ENCODE results near the gene MMP14. TPM values are rescaled to one million over a fixed set of nuclear protein-coding genes. Genes with fewer than 3 reads are reported as not detected.
A peak's percentile ranks its signal among the peaks of the same experiment; 100 is the strongest.
"Not testable (repeated sequence)": the region's sequence is repeated elsewhere in the genome, so short reads cannot be mapped to it uniquely, and the experiment has no call there.

MMP14 gene
- total RNA-seq, 1 experiment from 2014 or later, result 10.5 TPM

DNA sequence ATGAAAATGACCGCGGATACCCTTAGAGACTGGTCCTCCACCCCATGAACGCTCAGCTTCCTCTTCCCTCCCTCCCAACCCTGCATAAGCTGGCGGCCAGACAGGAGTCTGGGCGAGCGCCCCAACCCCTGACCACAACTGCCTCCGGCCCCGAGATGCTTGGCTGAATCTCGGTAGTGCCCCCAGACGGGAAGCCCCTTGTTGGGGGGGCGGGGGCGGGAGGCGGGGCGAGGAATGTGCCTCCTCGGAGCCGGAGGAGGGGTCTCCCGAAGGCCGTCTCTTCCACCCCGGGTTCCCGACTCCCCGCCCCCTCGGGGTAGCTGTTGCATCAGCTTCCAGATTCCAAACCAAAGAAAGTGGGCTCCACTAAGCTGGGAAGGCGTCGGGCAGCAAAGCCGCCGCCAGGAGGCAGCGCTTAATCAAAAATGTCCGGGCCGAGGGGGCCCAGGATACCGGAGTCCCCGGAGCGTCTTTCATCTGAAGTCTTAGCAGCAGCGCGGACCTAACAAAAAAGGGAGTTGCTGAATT, 13.8 kb upstream of the MMP14 start:
- CTCF ChIA-PET, result interaction anchor here (0.5 to 2.1 kb wide), 25 partner anchors 10 to 432 kb away, joined by 3 to 46 read pairs (median 4); partner anchors contain the start of genes DAD1, LRP10, MMP14 and OR6J1
- Mint-ChIP-seq H3K27ac (ENCODE audit: unreplicated experiment) (peak overlapping the region; percentile 94), H3K4me1 (ENCODE audit: low read depth, unreplicated experiment) (peaks cover 54% of the 10 kb centered on the region), H3K9me3 (ENCODE audit: low read depth, unreplicated experiment) (no peaks in the 10 kb centered on the region), H3K36me3 (ENCODE audit: insufficient read depth, unreplicated experiment) (peaks cover 31% of the 10 kb centered on the region), H3K27me3 (ENCODE audit: unreplicated experiment) (no peaks in the 10 kb centered on the region), H3K4me3 (ENCODE audit: low read depth, unreplicated experiment) (peak overlapping the region; percentile 71)
- intact Hi-C loops (cut with micrococcal nuclease; ENCODE audit: unreplicated experiment), result loop anchor here (1.0 to 2.0 kb wide), 3 partner anchors 31 to 78 kb away; no protein-coding TSS in a partner anchor
- TF ChIP-seq, protein P1, sequence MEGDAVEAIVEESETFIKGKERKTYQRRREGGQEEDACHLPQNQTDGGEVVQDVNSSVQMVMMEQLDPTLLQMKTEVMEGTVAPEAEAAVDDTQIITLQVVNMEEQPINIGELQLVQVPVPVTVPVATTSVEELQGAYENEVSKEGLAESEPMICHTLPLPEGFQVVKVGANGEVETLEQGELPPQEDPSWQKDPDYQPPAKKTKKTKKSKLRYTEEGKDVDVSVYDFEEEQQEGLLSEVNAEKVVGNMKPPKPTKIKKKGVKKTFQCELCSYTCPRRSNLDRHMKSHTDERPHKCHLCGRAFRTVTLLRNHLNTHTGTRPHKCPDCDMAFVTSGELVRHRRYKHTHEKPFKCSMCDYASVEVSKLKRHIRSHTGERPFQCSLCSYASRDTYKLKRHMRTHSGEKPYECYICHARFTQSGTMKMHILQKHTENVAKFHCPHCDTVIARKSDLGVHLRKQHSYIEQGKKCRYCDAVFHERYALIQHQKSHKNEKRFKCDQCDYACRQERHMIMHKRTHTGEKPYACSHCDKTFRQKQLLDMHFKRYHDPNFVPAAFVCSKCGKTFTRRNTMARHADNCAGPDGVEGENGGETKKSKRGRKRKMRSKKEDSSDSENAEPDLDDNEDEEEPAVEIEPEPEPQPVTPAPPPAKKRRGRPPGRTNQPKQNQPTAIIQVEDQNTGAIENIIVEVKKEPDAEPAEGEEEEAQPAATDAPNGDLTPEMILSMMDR (IDR thresholded peaks at IDR 0.05; ENCODE audit: unreplicated experiment), result peak; percentile 66
- BruUV-seq (replicated peaks), result no TSS peak
- peak; percentile 87 for DNase-seq

DNA sequence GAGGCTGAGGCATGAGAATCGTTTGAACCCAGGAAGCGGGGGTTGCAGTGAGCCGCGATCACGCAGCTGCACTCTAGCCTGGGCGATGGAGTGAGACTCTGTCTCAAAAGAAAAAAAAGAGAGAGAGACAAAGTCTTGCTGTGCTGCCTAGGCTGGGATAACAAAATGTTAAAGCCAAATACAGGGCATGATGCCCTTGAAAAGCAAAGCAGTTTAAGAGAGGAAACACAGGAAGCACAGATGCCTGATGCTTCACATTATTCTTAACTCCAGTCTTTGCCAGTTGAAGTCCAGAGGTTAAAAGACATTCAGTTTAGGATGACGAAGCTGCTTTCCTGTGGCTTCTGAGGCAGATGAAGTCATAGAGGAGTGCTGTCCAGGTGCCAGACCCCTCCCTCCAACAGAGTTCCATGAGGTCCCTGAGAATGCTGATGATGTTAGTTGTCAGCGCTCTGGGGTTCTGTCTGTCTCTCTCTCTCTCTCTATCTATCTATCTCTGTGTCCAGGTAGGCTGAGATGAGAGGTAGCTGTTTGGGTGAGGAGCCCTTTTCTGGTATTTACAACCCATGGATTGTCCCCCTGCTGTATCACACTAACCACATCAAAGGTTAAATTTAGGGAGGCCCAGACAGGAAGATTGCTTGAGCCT, 11.6 kb upstream of the MMP14 start:
- Mint-ChIP-seq H3K9me3 (ENCODE audit: low read depth, unreplicated experiment) (no peaks in the 10 kb centered on the region), H3K27me3 (ENCODE audit: unreplicated experiment) (no peaks in the 10 kb centered on the region), H3K4me1 (ENCODE audit: low read depth, unreplicated experiment) (peaks cover 34% of the 10 kb centered on the region), H3K36me3 (ENCODE audit: insufficient read depth, unreplicated experiment) (peaks cover 33% of the 10 kb centered on the region), H3K27ac (ENCODE audit: unreplicated experiment) (no peak overlapping the region), H3K4me3 (ENCODE audit: low read depth, unreplicated experiment) (no peak overlapping the region)
- intact Hi-C loops (cut with micrococcal nuclease; ENCODE audit: unreplicated experiment), result no loop called here
- TF ChIP-seq, protein P1 (IDR thresholded peaks at IDR 0.05; ENCODE audit: unreplicated experiment), result no peak
- CTCF ChIA-PET, result interaction anchor here (0.6 to 1.5 kb wide), 6 partner anchors 12 to 1279 kb away, joined by 3 to 7 read pairs (median 4); no protein-coding TSS in a partner anchor
- BruUV-seq (replicated peaks), result no TSS peak
- peak; percentile 30 for DNase-seq

DNA sequence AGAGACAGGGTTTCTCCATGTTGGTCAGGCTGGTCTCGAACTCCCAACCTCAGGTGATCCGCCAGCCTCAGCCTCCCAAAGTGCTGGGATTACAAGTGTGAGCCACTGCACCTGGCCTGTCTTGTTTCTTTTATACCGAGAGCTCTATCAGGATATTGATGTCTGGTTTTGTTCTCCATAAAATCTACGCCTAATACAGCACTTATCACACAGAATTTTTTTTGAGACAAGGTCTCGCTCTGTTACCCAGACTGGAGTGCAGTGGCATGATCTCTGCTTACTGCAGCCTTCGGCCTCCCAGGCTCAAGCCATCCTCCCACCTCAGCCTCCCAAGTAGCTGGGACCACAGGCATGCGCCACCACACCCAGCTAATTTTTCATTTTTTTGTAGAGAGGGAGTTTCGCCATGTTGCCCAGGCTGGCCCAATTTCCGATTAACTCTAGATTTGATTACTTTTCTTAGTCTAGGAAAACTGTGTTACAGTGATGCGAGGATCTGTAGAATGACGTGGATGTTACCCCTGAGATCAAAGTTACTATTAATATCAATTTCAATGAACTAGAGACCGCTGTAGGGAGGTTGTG, 7.2 kb upstream of the MMP14 start:
- DNase-seq; CTCF ChIA-PET; H3K27me3 Mint-ChIP-seq (ENCODE audit: unreplicated experiment); intact Hi-C loops (cut with micrococcal nuclease; ENCODE audit: unreplicated experiment); H3K9me3 Mint-ChIP-seq (ENCODE audit: low read depth, unreplicated experiment); BruUV-seq (replicated peaks): not testable (repeated sequence)
- peak overlapping the region; percentile 95 for H3K4me3 Mint-ChIP-seq (ENCODE audit: low read depth, unreplicated experiment)
- H3K27ac Mint-ChIP-seq (ENCODE audit: unreplicated experiment), result peak overlapping the region; percentile 87
- H3K36me3 Mint-ChIP-seq (ENCODE audit: insufficient read depth, unreplicated experiment), result peaks cover 22% of the 10 kb centered on the region
- peaks cover 13% of the 10 kb centered on the region for H3K4me1 Mint-ChIP-seq (ENCODE audit: low read depth, unreplicated experiment)

DNA sequence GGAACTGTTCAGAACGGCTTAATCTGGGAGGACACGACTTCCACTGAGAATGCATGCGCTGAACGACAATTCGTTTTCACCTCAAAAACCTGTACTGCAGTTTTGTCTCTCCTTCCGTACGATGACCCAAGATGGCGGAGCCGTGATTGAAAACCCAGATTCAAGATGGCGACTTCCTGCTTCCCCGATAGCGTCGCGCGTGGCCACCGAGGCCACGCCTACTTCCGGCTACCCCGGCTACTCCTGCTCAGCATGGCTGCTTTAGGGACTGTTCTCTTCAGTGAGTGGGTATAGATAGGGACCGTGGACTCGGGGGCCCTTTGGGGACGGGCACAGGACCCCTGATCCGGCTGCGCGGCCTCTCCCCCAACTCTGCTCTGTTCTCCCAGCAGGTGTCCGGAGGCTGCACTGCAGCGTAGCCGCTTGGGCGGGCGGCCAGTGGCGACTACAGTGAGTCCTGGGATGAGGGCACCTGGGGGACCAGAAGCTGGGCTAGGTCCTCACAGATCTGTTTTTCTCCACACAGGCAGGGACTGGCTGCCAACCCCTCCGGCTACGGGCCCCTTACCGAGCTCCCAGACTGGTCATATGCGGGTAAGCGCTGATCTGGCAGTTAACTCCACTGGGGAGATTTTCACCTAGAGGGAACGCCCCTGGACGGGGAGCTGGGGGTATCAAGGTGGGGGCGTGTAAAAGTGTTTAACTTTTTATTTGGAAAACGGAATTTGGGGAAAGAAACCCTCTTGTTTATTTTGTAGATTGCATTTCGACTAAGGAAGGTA, 6.5 kb upstream of the MMP14 start, which contains the start of gene MRPL52:
Gene MRPL52 (plus strand): TSS at position 227 of the 782 bp plus-strand sequence. CDS start 26 bp downstream, at position 253.
- peak; percentile 79 for DNase-seq
- peaks cover 9% of the 10 kb centered on the region for H3K4me1 Mint-ChIP-seq (ENCODE audit: low read depth, unreplicated experiment)
- H3K9me3 Mint-ChIP-seq (ENCODE audit: low read depth, unreplicated experiment), result no peaks in the 10 kb centered on the region
- H3K27ac Mint-ChIP-seq (ENCODE audit: unreplicated experiment), result peak within 1 kb of the TSS; percentile 87
- H3K27me3 Mint-ChIP-seq (ENCODE audit: unreplicated experiment), result no peaks in the 10 kb centered on the region
- TF ChIP-seq, protein P1 (IDR thresholded peaks at IDR 0.05; ENCODE audit: unreplicated experiment), result no peak
- no TSS peak for BruUV-seq (replicated peaks)
- peak within 1 kb of the TSS; percentile 95 for H3K4me3 Mint-ChIP-seq (ENCODE audit: low read depth, unreplicated experiment)
- H3K36me3 Mint-ChIP-seq (ENCODE audit: insufficient read depth, unreplicated experiment), result peaks cover 22% of the 10 kb centered on the region
- intact Hi-C loops (cut with micrococcal nuclease; ENCODE audit: unreplicated experiment), result no loop called here
- CTCF ChIA-PET, result interaction anchor here (1.3 to 1.4 kb wide), 2 partner anchors 9 to 21 kb away, joined by 3 to 5 read pairs; no protein-coding TSS in a partner anchor
